Measurements from ENCODE around the gene GDPD5. TPM values are rescaled to one million over a fixed set of nuclear protein-coding genes. Genes with fewer than 3 reads are reported as not detected.

The GDPD5 gene
- total and polyA plus RNA-seq, 9 of the 15 experiments (the other 6 are each of a cell fraction or from before 2014, with no cell fraction given) = 0.32 to 27.3 (median 8.0) TPM

DNA sequence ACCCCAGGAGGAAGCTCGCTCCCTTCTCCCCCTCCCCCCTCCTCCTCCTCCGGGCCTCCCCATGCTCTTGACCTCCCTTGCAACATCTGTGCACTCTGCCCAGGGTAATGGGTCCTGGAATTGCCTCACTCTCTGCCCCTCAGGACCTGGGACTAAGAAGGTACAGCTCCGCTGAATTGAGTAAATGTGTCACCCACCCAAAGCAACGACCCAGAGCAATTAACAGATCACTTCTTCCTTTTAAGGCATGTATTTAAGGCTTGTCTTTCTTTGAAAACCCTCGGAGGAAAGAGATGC lies 15.1 kb downstream of the GDPD5 start (continued):
- TF ChIP-seq, protein P1, sequence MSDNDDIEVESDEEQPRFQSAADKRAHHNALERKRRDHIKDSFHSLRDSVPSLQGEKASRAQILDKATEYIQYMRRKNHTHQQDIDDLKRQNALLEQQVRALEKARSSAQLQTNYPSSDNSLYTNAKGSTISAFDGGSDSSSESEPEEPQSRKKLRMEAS (CRISPR knock-in tag; IDR thresholded peaks at IDR 0.05) = no peak
- TF ChIP-seq SPI1 (IDR thresholded peaks at IDR 0.05; ENCODE audit: borderline replicate concordance, low read depth, low read length) (no peak), KAT8 (IDR thresholded peaks at IDR 0.05; ENCODE audit: low read depth) (no peak), ZFP1 (CRISPR knock-in tag; IDR thresholded peaks at IDR 0.05) (no peak), ZNF639 (CRISPR knock-in tag; conservative IDR thresholded peaks at IDR 0.05 in 1 of 2, IDR thresholded peaks at IDR 0.05 in 1 of 2) (no peak)
- TF ChIP-seq, protein P2, sequence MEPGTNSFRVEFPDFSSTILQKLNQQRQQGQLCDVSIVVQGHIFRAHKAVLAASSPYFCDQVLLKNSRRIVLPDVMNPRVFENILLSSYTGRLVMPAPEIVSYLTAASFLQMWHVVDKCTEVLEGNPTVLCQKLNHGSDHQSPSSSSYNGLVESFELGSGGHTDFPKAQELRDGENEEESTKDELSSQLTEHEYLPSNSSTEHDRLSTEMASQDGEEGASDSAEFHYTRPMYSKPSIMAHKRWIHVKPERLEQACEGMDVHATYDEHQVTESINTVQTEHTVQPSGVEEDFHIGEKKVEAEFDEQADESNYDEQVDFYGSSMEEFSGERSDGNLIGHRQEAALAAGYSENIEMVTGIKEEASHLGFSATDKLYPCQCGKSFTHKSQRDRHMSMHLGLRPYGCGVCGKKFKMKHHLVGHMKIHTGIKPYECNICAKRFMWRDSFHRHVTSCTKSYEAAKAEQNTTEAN (CRISPR knock-in tag; IDR thresholded peaks at IDR 0.05) = no peak

DNA sequence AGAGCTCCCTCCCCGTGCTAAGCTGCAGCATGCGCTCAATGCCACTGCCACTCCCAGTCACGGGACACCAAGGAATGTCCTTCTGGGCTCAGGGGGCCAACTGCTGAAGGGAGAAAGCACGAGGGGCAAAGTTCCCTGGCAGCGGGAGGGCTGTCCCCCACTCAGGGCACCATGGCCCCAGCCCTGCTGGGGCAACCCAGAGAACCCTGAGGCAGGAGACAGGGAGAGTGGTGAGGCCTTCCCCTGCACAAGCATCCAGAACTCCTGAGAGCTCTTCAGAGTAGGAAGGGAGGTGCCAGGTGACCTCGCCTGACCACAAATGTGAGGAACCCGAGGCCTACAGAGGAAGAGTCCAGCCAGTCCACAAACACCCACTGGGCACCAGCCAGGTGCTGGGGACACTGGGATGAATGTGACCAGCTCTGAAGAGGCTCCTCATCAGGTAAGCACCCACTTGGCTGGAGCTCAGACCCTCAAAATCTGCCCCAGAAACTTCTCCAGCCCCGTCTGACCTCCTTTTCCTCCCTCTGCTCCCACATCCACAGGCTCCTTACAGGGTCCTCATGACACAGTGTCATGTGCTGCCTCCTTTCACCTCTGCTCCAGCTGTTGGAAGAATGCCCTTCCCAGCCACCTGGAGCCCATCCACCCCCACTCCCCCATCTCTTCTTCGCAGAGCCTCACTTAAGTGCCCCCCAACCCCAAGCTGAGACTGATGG lies 15.6 kb downstream of the GDPD5 start:
- CTCF ChIA-PET (ENCODE audit: low intra/inter-chr PET ratio) = no interaction called here
- no peak overlapping the region for H2AFZ ChIP-seq (ENCODE audit: low read depth, low read length)
- peaks cover 24 to 41% of the 10 kb centered on the region in 2 experiments for H3K4me1 ChIP-seq (replicated peaks in 1 of 2; ENCODE audit: control insufficient read depth in 2 of 2, insufficient read depth in 2 of 2, low read length in 2 of 2)
- H3K27ac ChIP-seq (ENCODE audit: extremely low read depth, low read depth, low read length) = no peak overlapping the region
- no TSS peak for BruUV-seq (replicated peaks)
- no peak for FAIRE-seq
- no peaks in the 10 kb centered on the region for H3K9me1 ChIP-seq (ENCODE audit: control insufficient read depth, insufficient read depth, low read length)
- H3K4me3 ChIP-seq = no peak overlapping the region
- H3K9ac ChIP-seq (ENCODE audit: insufficient read depth in 1 of 2, low read depth in 2 of 2, low read length in 2 of 2) = peak overlapping the region in 1 of 2 experiments; percentile 77; a peak in 2 of 4 replicates
- H4K20me1 ChIP-seq (replicated peaks; ENCODE audit: control insufficient read depth, insufficient read depth, low read length) = no peaks in the 10 kb centered on the region; the same call in 1 of the 2 replicates
- 38% methylated on average over 9 of the region's 9 CpGs for whole genome bisulfite sequencing (ENCODE audit: insufficient coverage, low coverage, missing lambda C conversion rate)
- no peak overlapping the region for H3K4me2 ChIP-seq (ENCODE audit: insufficient read depth, low read length)
- no peaks in the 10 kb centered on the region for H3K36me3 ChIP-seq (ENCODE audit: control insufficient read depth, insufficient read depth, low read length)
- no peak for ATAC-seq
- H3K79me2 ChIP-seq (ENCODE audit: control insufficient read depth, insufficient read depth, low read length) = no peaks in the 10 kb centered on the region
- in situ Hi-C loops (cut with MboI) (no loop called here), intact Hi-C loops (cut with micrococcal nuclease) (no loop called here)
- no peaks in the 10 kb centered on the region for H3K27me3 ChIP-seq (ENCODE audit: control insufficient read depth in 2 of 2, insufficient read depth in 2 of 2, low read length in 2 of 2)
- POLR2A ChIA-PET = interaction anchor here (0.6 to 1.3 kb wide), 3 partner anchors 11 to 110 kb away, joined by 3 read pairs; no protein-coding TSS in a partner anchor
- H3K9me3 ChIP-seq (replicated peaks; ENCODE audit: control insufficient read depth, insufficient read depth, low read depth, low read length) = no peaks in the 10 kb centered on the region
- DNase-seq (ENCODE audit: extremely low read depth in 1 of 4, low spot score in 3 of 4) = no peak
- TF ChIP-seq MED1 (CRISPR knock-in tag; IDR thresholded peaks at IDR 0.05; ENCODE audit: borderline replicate concordance) (no peak), ZBED1 (IDR thresholded peaks at IDR 0.05) (no peak)
- TF ChIP-seq, protein P1 (CRISPR knock-in tag; IDR thresholded peaks at IDR 0.05) = peak; percentile 22; the same call in 1 of the 2 replicates
